NCI-H2196 treated with DMSO at 0.1 percent for 48 hours (cell line): ENCODE results near the gene RET.

Experiments
- DNase-seq: peaks from one replicate; lab custom pipeline; 2025; ENCODE audit not compliant: unreplicated experiment; lab: John Stamatoyannopoulos, UW

RET gene

DNA sequence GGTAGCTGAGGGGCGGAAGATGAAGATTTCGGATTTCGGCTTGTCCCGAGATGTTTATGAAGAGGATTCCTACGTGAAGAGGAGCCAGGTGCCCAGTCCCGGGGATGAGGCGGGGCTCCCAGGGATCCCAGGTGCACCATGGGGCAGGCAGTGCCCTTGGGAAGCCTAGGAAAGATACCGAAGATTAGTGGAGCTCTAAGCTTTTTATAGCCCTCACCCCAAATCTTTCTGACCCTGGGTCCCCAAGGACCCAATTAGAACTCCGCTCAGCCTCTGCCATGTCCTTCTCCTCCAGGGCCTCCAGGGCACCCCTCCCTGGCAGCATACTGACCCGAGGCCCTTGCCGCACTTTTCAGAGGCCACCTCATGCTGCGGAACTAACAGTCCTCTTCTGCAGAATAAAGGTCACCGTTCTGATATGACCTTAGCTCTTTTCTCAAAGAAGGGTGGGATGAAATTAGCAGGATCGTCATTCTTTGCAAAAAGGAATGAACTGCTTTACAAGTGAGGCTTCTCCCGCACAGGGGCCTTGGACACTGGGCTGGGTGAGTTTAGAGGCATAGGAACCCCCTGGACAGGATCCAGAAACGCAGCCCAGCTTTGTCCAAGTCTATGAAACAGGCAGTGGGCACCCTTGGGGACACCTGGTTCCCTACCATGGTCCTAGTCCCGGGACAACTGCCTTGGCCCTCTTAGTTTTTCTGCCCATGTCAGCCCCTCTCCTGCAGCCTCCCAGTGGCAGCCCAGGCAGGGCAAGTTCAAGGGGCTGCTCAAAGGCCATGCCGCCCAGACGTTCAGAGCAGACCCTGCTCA lies 43.5 kb downstream of the RET start:
- no peak for DNase-seq

DNA sequence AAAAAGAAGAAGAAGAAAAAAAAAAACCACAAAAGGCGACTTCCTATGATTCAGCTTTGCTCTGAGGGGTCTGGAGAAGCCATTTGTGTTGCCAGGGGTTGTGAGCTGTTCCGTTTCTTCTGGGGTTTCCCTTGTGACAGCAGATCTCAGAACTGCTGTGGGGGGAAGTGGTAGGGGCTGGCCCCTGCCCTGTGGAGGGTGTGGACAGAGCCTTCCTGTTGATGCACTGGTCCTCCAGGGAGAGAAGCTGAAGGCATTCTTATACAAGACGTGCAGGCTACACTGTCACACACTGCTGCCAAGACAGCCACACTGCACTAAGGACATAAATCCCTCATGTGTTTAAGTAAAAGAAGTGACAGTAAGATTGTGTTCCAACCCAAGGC lies 44.1 kb downstream of the RET start:
- no peak for DNase-seq

DNA sequence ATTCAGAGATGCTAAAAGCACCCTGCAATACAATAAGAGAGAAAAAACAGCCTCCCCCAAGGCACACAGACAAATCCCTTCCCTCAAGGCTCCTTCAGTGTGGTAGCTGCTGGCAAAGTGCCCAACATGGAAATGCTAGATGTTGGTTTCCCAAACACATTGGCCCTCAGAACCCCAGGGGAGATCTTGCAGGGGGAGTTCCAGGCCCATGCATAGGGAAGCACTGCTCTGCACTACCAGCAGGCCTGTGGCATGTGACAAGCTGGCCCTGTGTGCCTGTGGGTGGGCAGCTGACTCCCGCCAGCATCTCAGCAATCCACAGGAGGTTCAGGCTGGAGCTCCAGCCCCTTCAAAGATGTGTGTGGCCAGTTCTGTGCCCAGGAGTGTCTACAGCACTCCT lies 44.6 kb downstream of the RET start:
- no peak for DNase-seq

DNA sequence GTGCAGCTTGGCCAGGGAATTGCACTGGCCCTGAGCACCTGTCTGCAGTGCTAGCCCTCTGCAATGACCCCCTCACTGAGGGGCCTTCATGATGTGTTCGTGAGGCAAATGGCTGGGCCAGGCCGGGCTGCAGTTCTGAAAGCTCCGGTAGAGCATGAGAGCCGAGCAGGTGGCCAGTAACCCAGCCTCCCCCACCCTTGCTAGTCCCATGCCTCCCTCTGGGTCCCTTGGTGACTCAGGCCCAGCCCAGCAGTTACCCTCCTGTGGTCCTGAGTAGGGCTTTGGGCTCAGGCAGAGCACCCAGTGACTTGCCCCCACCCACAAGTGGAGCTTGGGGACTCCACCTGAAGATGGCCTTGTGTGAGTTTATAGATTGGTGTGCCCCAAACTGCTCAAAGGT lies 45.2 kb downstream of the RET start:
- no peak for DNase-seq

DNA sequence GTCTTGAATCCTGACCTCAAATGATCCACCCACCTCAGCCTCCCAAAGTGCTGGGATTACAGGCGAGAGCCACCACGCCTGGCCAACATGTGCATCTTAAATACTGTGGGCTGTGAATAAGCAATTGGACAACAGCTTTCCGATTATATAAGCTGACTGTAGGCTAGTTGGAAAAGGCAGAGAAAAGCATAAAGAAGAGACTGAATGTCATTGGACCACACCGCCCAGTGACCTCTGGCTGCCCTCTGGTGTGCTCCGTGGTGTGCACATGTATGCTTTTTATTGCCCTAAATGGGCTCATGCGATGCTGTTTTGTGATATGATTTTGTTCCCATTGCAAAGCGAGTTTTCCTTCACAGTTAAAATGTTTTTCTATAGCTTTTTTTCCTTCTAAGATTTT lies 46.0 kb downstream of the RET start:
- DNase-seq, result no peak

DNA sequence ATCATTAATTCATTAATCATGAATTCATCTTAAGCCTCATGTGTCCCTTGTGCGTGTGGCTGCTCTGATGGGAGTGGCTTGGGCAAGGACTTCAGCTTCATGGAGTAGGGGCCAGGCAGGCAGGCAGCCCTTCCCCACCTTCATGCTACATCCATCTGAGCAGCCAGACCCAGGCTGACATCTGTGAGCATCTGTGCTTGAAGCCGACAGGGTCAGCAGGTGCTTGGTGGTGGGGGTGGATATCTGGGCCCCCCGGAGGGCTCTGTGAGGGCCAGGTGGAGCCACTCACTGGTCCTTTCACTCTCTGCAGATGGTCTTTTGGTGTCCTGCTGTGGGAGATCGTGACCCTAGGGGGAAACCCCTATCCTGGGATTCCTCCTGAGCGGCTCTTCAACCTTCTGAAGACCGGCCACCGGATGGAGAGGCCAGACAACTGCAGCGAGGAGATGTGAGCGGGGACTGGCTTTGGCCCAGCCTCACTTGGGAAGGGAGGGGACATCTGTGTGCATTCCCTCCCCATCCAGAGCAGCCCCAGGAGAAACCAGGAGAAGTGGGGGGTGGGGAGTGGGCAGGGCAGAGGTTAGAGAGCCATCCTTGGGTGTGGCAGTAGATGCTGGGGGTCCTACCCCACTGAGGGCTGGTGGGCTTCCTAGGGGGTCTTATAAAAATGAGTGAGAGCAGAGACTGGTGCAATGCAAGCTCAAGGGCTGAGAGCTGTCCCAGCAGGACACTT lies 46.7 kb downstream of the RET start:
- DNase-seq, result no peak

DNA sequence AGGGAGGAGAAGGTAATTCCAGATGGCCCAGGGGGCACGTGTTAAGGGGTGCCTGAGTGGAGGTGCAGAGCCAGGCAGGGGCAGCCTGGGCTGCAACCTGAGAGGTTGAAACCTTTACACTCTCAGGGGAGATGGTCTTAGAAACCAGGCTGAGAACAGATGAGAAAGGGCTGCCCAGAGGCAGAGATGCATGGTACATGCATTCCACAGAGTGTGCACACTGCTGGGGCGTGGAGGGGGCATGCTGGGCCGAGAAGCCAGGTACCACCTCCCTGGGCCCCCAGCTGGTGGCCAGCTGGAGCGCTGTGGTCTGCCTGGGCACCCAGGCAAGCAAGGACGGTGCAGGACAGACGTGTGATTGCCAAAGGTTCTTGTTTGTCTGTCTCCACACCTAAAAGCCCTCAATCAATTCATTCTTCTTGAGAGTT lies 47.2 kb downstream of the RET start:
- no peak for DNase-seq

DNA sequence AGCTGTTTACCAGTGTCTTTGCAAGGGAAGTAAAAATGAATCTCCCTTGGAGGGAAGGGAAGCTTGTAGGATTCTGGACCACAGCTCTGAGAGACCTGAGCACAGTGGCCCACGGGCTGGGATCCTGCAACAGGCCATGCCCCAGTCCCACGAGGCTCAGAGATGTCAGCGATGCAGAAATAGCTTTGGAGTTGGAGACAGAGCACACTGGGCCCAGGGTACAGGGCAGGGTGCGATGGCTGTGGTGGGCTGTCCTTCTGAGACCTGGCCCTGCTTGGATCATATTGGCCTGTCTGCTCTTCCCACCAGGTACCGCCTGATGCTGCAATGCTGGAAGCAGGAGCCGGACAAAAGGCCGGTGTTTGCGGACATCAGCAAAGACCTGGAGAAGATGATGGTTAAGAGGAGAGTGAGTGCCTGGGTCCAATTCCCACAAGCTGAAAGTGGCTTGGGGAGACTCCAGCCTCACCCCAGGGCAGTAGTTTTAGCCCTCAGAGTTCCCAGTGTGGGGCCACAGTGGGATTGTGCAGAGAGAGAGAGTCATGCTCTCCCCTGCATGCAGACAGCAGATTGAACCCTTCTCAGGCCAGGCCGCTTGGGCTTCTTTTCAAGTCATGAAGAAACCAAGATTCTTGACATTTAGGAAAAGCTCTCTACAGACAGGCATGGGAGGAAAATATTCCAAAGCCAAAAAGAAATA lies 47.9 kb downstream of the RET start:
- DNase-seq, result no peak

DNA sequence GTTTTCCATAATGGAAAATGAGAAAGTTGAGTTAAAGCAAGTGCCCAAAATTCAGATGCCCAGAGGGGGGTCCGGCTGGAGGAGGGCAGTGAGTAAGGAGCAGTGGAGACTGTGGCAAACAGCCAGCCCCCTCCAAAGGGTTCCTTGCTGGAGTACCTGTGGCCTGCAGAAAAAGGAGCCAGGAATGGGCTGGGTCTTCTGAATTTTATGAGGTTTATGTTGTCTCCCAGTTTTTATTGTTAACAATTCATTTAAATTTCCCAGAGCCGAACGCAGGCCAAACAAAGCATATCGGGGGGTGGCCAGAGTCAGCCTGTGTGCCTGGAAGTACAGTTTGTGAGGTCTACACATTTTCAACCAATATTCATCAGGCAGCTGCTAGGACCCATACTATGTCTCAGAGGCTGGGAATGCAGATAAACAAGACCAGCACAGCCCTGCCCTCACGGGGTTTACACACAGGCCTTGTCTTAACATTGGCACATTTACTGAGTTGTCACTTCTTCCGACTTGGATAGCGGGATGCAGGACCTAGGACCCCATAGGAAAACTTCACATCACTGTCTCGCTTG lies 48.5 kb downstream of the RET start:
- DNase-seq, result no peak

DNA sequence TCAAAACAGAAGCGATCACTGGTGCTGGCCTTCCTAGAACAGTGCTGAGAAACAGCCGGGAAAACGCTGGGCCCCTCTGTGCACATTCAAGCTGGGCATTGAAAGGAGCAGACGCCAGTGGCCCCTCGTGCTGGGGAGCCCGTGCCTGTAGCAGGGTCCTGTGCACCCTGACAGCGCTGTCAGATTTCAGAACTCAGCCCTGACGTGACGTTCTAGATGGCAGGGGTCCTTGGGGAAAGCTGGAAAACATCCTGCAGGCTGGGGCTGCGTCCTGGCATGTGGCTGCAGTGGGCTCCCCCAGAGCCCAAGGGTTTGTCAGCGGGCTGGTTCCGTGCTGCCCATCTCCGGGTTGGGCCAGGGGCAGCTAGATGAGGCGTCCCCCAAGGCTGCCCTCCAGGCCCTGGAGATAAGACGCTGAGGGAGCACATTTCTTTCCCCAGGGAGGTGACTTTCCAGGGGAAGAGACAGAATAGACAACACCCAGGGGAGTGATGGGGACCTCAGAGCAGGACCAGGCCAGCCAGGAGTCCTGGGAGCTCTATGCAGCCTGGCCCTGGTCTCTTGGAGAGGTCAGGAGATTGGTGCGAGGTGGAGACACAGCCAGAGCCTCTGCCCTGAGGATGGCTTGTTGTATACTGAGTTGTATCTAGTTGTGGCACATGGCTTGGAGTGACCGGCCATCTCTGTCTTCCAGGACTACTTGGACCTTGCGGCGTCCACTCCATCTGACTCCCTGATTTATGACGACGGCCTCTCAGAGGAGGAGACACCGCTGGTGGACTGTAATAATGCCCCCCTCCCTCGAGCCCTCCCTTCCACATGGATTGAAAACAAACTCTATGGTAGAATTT lies 49.2 kb downstream of the RET start:
- no peak for DNase-seq

DNA sequence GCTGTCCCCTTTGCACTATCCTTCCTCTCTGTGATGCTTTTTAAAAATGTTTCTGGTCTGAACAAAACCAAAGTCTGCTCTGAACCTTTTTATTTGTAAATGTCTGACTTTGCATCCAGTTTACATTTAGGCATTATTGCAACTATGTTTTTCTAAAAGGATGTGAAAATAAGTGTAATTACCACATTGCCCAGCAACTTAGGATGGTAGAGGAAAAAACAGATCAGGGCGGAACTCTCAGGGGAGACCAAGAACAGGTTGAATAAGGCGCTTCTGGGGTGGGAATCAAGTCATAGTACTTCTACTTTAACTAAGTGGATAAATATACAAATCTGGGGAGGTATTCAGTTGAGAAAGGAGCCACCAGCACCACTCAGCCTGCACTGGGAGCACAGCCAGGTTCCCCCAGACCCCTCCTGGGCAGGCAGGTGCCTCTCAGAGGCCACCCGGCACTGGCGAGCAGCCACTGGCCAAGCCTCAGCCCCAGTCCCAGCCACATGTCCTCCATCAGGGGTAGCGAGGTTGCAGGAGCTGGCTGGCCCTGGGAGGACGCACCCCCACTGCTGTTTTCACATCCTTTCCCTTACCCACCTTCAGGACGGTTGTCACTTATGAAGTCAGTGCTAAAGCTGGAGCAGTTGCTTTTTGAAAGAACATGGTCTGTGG lies 50.0 kb downstream of the RET start:
- DNase-seq, result no peak

DNA sequence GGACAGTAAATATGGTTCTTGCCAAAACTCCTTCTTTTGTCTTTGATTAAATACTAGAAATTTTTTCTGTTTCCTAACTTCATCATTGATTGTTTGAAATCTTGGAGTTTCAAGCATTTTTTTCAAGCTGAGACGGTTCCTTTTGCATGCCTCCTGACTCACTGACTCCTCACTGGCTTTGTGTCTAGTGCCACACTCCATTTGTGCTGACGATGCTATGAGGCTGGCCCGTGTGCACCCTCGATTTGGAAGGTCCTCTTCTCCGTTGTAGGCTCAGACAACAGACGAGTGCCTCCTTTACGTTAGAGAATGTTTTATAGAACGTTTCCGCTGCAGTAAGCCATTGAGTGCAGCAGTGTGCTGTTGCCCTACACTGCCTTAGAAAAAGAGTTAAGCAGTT lies 50.6 kb downstream of the RET start:
- DNase-seq, result no peak

DNA sequence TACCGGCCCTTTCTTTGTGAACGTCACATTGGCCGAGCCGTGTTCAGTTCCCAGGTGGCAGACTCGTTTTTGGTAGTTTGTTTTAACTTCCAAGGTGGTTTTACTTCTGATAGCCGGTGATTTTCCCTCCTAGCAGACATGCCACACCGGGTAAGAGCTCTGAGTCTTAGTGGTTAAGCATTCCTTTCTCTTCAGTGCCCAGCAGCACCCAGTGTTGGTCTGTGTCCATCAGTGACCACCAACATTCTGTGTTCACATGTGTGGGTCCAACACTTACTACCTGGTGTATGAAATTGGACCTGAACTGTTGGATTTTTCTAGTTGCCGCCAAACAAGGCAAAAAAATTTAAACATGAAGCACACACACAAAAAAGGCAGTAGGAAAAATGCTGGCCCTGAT lies 51.5 kb downstream of the RET start:
- no peak for DNase-seq

DNA sequence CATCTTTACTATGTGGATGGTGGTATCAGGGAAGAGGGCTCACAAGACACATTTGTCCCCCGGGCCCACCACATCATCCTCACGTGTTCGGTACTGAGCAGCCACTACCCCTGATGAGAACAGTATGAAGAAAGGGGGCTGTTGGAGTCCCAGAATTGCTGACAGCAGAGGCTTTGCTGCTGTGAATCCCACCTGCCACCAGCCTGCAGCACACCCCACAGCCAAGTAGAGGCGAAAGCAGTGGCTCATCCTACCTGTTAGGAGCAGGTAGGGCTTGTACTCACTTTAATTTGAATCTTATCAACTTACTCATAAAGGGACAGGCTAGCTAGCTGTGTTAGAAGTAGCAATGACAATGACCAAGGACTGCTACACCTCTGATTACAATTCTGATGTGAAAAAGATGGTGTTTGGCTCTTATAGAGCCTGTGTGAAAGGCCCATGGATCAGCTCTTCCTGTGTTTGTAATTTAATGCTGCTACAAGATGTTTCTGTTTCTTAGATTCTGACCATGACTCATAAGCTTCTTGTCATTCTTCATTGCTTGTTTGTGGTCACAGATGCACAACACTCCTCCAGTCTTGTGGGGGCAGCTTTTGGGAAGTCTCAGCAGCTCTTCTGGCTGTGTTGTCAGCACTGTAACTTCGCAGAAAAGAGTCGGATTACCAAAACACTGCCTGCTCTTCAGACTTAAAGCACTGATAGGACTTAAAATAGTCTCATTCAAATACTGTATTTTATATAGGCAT lies 52.3 kb downstream of the RET start:
- no peak for DNase-seq

DNA sequence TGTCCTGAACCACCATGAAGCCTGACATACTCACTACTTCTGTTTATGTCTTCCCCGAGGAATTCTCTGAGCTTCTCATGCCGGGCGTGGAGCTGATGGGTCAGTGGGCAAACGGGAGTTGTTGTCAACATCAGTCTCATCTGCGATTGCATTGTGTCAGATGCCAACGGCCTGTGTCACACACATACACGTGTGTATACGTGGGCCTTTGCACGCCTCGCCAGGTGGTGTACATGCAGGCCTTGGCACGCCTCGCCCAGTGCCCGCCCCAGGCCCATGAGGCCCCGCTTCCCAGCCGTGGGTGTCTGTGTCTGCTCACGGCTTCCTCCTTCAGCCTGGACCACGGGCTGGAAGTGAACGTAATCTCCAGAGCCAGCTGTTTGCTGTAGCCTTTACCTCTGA lies 53.9 kb downstream of the RET start:
- no peak for DNase-seq

DNA sequence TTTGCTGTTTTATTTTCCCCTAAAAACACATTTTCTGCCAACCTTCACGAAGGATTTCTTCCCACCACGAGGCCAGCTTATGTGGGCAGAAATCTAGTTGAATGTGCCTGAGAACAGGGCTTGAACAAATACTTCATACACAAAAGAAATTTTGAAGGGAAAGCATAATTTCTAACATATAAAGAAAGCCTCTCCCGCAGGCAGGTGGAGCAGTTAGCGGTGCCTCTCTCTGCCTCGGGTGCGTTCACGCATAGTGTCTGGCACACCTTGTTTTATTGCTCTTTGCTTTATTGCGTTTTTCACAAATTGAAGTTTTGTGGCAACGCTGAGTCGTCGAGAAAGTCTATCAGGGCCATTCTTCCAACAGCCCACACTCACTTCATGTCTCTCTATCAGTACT lies 54.4 kb downstream of the RET start:
- DNase-seq, result no peak

DNA sequence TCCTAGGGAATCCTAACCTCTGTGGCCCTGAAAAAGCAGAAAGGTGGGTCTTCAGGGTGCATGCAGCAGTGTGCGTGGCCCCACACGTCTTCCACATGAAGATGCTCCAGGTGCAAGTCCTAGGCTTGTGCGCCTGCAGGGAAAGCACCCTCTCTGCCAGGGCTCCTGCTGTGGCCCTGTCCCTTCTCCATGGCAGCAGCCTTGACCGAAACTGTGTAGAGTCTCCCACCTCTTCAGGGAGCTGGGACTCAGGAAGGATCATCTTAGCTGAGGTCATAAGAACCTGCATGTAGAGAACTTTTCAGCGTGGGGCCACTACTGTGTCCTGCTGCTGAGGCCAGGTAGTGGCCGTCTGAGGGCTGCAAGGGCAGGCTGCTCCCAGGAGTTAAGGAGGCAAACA lies 55.0 kb downstream of the RET start:
- DNase-seq, result no peak

DNA sequence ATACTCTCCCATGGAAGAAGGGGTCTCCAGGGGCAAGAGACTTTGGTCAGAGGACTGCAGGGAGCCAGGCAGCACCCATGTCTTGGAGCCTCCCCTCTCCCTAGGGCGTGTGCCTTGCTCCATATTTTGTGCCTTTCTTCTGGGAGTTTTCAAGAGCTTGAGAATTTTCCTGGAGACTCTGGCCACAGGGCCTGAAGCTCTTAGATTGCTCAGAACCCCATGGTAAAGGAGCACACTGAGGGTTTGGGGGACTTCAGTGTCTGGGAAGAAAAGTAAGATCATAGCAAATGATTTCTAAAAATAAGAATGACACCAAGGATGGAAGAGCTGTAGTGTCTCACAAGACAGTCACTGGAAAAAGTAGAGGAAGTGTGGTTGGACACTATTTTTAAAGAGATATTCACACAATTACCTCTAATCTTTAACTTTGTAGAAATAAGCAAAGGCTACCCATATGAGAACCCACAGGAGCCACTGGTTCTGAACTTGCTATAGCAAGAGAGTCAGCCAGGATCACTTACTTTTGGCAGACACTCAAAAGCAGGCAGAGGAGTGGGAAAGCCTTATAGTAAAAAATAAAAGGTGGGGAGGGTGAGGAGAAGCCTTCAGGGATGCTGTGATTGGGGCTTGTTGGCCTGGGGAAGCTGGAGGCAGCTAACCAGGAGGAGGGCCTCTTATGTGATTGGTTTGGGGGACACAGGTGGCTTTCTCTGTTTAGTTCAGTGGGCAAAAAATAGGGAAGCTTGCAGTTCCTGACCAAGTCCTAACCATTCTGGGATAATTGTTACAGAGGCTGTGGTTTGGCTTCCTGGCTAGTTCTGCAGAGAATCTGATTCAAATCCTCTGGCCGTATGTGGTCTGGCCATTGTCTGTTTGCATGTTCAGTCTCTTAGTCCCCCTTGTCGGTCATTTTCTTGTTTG lies 56.3 kb downstream of the RET start:
- no peak for DNase-seq
